ENCODE measurements around the gene SGO1.
"Not testable (repeated sequence)": the region's sequence is repeated elsewhere in the genome, so short reads cannot be mapped to it uniquely, and the experiment has no call there.

Gene SGO1

DNA sequence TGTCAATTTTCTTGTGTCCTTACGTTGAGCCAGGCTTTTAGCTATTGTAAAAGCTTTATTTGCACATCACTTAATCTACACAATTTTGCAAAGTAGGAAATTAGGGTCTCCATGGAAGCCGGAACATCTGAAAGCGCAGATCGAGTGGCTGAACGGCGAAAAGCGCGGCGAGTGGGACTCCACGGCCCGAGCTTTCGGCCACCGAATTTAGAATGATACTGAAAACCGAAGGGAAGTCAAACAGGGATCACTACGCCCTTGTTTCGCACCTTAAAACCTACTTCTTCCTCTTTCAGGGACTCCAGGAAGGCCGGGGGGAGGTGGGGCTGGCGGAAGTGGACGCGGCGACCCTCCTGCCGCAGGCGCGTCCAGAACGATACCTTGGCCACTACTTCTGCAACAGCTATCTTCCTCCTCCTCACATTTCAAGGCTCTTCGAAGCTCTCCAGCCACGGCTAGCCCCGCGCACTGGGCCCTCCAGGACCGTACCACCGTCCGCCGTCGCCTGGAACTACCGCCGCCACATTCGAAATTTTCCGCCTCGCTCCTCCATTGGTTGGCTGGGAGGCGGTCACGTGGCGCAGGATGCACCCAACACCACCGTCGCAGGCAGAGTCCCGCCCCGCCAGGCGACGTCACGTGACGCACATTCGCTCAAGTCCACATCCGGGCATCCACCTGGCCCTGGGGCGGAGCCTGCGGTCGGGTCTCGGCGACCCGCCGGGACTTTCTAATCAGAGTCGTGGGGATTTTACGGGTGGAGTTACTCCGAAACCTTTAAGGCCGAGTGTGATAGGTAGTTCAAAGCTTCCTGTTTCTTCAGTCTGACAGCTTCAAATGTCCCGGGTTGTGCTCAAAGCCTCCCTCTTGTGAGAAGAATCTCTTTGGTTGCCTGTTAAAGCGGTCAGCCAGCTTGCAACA is at the start of gene SGO1:
Gene SGO1, minus strand, starts transcription at position 528 of the 921 bp plus-strand sequence. CDS start 2,179 bp downstream, outside the sequence.
- DNase-seq, result peak; percentile 100

GRCh38 chr3:20235796-20236195 is 49.8 kb upstream of the SGO1 start:
- DNase-seq, result no peak

DNA sequence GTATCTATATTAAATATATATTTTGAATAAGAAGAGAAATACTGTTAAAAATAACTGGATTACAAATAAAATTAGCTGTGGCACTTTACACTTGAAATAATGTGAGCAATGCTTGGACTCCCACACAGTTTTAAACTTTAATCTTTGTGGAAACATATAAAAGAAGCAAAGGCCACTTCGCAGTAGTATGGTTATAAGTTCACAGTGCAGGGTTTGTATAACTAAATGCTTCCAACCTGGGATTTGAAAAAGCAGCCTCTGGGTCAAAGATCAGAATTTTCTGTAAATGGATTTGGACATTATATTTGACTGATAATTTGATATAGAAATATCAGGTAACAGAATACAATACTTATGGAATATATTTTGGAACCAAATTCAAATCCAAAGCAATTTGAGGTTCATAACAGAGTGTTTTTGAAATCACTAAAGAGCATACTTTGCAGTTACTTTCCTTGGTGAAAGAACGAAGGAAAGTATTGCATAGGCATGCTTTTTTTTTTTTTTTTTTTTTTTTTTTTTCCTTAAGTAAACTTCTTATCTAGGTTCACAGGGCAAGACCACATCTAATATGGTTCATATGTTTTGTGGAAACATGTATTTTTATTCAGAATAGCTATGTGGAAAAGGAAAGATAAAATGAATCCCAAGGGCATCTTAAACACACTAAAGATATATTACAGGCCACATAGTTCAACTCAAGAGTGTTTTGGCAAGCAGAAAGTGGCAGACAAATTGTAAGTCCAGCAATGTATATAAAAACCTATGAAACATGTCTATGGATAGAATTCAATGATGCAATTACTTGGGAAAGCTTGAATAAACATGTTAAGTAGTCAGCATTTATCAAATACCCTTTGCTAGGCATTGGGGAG is 47.1 kb upstream of the SGO1 start:
- DNase-seq, result no peak

GRCh38 chr3:20230954-20231353 is 44.9 kb upstream of the SGO1 start:
- no peak for DNase-seq

DNA sequence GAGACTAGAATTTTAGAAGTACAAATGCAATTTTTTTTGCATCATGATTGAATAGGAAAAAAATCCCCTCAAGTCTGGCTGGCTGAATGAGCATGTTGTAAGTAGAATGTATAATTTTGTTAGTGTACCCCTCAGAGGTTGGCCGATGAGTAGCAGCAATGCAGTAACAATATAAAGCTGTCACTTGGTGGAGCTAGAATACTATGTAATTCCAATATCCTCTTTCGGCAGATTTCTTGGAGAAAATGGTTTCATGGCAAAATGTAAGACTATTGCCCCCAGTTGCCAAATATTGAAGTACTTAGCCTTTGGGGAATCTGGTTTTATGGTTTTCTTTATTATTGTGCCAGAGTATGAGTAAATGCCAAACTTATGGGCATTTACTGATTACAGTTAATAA is 39.8 kb upstream of the SGO1 start:
- no peak for DNase-seq

DNA sequence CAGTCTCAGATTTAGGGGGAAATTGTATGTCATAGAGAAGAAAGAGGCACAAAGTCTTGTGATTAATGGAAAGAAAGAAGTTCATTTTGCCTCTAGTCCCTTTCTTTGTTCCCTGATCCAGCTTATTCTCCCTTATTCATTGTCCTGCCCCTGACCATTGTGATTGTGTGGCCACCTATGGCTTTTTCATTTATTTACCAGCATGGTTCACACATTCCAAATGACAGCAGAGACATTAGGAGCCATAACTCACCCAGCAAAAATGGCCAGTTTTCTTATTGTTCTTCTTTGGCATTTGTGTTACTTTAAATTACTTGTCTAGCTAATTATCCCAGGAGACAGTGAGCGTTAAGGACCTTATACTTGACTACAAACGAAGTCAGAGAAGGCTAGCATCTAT is 36.3 kb upstream of the SGO1 start:
- no peak for DNase-seq

DNA sequence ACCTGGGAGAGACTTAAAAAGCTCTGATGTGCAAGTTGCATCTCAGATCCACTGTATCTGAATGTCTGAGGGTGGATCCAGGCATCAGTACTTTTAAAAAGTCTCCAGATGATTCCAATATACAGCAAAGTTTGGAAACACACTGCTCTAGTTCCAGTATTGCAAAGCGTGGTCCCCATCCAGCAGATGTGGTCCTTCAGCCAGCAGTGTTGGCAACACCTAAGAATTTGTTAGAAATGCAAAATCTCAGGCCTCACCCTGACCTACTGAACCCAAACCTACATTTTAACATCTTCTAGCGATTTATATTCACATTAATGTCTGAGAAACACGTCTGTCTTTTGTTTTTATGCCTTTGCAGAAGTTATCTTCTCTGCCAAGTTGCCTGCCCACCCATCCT is 32.2 kb upstream of the SGO1 start:
- DNase-seq, result no peak

- no peak for DNase-seq
Measured at GRCh38 chr3:20215636-20216035, 29.6 kb upstream of the SGO1 start.

DNA sequence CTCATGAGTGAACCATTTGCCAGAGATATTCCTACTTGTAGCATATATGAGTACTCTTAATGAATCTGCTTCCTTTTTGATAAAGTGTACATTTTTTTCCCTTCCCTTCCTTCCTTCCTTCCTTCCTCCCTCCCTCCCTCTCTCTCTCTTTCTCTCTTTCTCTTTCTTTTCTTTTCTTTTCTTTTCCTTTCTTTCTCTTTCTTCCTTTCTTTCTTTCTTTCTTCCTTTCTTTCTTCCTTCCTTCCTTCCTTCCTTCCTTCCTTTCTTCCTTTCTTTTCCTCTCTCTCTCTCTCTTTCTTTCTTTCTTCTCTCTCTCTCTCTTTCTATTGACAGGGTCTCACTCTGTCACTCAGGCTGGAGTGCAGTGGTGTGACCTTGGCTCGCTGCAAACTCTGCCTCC is 27.5 kb upstream of the SGO1 start:
- not testable (repeated sequence) for DNase-seq

DNA sequence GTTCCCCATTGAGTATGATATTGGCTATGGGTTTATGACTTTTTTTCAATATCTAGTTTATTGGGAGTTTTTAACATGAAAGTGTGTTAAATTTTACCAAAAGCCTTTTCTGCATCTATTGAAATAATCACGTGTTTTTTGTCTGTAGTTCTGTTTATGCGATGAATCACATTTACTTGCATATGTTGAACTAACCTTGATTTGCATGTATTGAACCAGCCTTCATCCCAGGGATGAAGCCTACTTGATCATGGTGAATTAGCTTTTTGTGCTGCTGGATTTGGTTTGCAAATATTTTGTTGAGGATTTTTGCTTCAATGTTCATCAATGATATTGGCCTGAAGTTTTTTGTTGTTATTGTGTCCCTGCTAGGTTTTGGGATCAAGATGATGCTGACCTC is 21.9 kb upstream of the SGO1 start:
- not testable (repeated sequence) for DNase-seq

DNA sequence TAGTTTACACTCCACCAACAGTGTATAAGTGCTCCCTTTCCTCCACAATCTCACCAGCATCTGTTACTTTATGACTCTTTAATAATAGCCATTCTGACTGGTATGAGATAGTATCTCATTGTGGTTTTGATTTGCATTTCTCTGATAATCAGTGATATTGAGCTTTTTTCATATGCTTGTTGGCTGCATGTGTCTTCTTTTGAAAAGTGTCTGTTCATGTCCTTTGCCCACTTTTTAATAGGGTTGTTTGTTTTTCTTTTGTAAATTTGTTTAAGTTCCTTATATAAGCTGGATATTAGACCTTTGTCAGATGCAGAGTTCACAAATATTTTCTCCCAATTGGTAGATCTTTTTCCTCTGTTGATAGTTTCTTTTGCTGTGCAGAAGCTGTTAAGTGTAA is 19.9 kb upstream of the SGO1 start:
- DNase-seq, result not testable (repeated sequence)

GRCh38 chr3:20201143-20201542 is 15.1 kb upstream of the SGO1 start:
- DNase-seq, result no peak

GRCh38 chr3:20197775-20198174 is 11.8 kb upstream of the SGO1 start:
- no peak for DNase-seq

GRCh38 chr3:20194793-20195460 is 8.9 kb upstream of the SGO1 start:
- no peak for DNase-seq

DNA sequence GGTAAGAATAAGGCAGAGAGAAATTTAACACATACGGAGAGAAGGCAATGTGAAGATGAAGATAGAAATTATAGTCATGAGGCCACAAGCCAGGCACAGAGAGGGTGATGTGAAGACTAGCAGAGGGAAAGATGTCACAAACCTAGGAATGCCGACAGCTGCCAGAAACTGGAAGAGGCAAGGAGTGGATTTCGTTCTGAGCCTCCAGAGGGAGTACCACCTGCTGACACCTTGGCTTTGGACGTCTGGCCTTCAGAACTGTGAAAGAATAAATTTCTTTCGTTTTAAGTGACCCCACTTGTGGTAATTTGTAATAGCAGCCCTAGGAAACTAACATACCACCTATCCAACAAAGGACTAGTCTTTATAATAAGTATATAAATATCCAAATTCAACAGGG is 5.0 kb upstream of the SGO1 start:
- no peak for DNase-seq

DNA sequence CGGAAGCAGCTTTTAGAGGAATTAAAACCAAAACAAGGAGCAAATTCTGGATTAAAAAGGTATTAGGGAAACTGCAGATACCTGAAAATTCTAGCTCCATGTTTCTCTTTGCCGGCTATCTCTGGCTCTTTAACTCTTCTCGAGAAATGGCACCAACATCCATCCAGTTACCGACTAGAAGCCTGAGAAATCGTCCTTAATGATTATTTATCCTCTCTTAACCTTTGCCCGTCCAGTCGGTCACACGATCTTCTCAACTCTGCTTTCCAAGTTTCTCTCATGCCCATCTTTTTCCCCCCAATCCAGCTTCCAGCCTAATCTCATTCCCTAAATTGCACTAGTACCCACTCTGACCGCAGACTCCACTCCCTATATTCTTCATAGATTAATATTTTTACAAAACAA is 596 bp upstream of the SGO1 start:
- no peak for DNase-seq

DNA sequence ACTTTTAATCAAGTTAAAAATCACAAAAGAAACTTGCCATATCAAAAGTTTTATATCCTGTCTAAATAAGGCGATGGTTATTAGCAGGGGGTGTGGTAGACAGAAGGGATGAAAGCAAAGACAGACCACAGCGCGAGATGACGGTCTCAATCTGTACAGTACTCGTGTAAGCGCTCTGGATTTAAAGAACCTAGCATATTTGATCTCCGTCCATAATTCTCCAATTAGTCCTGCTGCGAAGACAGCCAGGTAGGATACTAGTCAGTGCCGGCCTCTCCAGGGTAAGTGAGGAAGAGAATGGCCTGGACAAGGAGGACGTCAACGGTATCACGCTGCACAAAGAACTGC is 701 bp downstream of the SGO1 start:
- peak; percentile 26 for DNase-seq

DNA sequence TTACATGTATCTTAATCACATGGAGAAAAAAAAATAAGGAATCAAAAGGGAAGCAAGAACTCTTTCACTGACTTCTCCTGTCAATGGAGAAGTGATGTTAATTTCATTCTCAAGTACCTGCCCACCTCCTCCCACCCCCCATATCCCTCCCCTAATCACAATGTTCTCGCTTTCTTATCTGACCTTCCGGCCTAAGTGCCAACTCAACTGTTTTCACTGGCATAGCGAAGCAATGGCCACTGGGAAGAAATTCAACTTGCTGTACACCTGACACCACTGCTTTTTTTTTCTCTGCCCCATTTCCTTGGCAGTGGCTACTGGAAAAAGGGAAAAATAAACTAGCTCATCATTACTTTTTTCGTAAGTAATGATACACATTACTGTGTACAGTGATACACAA is 3.8 kb downstream of the SGO1 start:
- no peak for DNase-seq

DNA sequence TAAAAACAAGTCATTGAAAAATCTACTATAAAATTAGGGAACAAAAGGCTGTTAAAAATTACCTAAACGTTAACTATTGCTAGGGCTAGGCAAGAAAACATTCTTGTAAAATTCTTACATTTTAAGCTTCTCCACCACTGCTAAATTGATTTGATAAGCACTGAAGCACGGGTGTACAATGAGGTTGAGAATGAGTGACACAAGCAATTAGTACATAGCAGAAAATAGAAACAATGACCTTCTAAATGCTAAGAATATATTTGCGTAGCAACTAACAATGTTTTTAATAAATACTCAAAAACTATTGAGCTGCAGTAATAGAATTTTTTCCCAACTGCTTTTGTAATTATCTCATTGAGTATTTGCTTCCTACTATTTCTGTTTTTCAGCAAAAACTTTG is 4.7 kb downstream of the SGO1 start:
- no peak for DNase-seq

- DNase-seq, result no peak
Measured at GRCh38 chr3:20173844-20174410, 12.1 kb downstream of the SGO1 start.

GRCh38 chr3:20161714-20162113 is 24.3 kb downstream of the SGO1 start:
- no peak for DNase-seq

DNA sequence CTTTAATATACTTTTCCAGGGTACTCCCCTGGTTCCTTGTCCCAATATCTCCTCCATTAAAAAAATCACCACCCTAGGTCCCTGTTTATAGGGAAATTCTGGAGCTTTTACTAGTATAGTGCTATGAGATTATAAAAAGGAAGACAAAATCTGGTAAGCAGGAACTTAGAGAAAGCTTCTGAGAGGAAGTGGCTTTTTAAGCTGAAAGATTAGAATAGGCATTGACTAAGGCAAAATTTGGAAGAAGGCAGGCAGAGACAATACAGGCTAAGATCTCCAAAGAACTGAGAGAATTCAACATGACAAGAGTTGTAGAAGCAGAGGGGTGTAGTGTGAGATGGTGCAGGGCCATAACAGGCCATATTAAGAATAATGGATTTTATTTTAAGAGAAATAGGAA is 25.8 kb downstream of the SGO1 start:
- no peak for DNase-seq

DNA sequence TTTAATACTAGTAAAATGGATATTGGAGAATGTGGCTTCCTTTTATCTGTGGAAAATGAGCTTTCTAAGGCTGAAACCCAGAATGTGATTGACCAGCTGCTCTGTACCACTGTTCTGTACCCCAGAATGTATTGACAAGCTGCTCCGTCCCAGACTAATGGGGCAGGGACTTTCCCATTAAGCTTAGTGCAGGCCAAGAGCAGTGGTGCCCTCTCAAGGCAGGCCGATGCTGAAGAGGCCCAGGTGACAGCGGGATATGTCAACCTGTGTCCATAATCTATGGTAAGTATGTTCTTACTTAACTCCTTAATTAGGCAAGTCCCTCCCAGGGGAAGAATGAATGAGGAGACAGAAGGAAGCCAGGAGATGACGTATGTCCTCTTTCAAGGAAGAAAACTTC is 31.1 kb downstream of the SGO1 start:
- no peak for DNase-seq

Data from stimulated activated CD4-positive, alpha-beta T cell treated with anti-CD3 and anti-CD28 coated beads, Interleukin-15, amount 100 ng/mL, for 24 hours (primary cell).